SK-N-SH treated with all-trans-retinoic acid at 6 μM for 48 hours (cell line): Measurements from ENCODE around the gene LONRF2.

Experiments
- ARNTL ChIP-seq: fragments of 450-650 bp; formaldehyde crosslinking; IDR thresholded peaks from 2 replicates; pipeline ENCODE4 v1.5.0; 2020; ENCODE audit warnings: low read depth, mild to moderate bottlenecking, moderate library complexity, borderline replicate concordance
- ISL1 ChIP-seq: fragments of 250-450 bp; sonication (Bioruptor Pico); IDR thresholded peaks from 2 replicates; pipeline ENCODE4 v2.1.2; 2022; ENCODE audit warnings: mild to moderate bottlenecking, moderate library complexity
- SNAI2 ChIP-seq: fragments of 250-450 bp; sonication (Bioruptor Pico); IDR thresholded peaks from 2 replicates; pipeline ENCODE4 v1.5.0; 2020; ENCODE audit warnings: mild to moderate bottlenecking, moderate library complexity
- TF ChIP-seq, protein P1 (sequence below): fragments of 250-450 bp; sonication (Bioruptor Pico); IDR thresholded peaks from 2 replicates; pipeline ENCODE4 v1.5.1; 2020; ENCODE audit warnings: low read depth, mild to moderate bottlenecking, moderate library complexity
- TF ChIP-seq, protein P2 (sequence below): fragments of 250-450 bp; sonication (Bioruptor Pico); IDR thresholded peaks from 2 replicates; pipeline ENCODE4 v1.8.0; 2020; ENCODE audit warnings: mild to moderate bottlenecking, moderate library complexity, borderline replicate concordance

DNA sequence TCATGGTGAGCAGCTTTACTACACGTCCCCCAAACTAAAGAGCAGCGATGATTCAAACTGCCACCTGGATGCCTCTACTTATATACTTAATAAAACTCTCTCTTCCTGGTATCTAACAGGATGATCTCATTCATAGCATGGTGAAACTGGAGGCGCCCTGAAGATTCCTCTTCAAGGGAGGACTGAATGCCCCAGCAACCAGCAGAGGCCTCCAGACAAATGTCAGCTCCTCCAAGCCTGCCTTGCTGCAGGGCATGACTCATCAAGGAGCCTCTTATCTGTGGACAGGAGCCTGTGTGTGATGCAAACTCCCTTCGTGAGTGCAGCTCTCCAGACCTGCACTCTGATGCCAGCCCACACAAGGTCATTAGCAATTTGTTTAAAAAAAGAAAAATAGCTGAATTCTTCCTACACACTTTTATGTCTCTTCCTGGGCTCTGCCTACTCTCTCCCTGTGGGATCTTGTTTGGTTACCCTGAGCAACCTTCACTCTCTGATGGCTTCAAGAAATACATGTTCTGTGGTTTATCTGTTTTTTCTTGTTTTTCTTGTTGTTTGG lies 30.2 kb downstream of the LONRF2 start:
- TF ChIP-seq, protein P1, sequence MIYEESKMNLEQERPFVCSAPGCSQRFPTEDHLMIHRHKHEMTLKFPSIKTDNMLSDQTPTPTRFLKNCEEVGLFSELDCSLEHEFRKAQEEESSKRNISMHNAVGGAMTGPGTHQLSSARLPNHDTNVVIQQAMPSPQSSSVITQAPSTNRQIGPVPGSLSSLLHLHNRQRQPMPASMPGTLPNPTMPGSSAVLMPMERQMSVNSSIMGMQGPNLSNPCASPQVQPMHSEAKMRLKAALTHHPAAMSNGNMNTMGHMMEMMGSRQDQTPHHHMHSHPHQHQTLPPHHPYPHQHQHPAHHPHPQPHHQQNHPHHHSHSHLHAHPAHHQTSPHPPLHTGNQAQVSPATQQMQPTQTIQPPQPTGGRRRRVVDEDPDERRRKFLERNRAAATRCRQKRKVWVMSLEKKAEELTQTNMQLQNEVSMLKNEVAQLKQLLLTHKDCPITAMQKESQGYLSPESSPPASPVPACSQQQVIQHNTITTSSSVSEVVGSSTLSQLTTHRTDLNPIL (CRISPR knock-in tag), result peak; percentile 81
- TF ChIP-seq SNAI2 (CRISPR knock-in tag), result no peak; the same call in 1 of the 2 replicates
- TF ChIP-seq ARNTL (CRISPR knock-in tag), result 0 out of 2 replicates have a peak, but pooled peaks have one; percentile 32
- TF ChIP-seq, protein P2, sequence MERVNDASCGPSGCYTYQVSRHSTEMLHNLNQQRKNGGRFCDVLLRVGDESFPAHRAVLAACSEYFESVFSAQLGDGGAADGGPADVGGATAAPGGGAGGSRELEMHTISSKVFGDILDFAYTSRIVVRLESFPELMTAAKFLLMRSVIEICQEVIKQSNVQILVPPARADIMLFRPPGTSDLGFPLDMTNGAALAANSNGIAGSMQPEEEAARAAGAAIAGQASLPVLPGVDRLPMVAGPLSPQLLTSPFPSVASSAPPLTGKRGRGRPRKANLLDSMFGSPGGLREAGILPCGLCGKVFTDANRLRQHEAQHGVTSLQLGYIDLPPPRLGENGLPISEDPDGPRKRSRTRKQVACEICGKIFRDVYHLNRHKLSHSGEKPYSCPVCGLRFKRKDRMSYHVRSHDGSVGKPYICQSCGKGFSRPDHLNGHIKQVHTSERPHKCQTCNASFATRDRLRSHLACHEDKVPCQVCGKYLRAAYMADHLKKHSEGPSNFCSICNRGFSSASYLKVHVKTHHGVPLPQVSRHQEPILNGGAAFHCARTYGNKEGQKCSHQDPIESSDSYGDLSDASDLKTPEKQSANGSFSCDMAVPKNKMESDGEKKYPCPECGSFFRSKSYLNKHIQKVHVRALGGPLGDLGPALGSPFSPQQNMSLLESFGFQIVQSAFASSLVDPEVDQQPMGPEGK, result 0 out of 2 replicates have a peak, but pooled peaks have one; percentile 8
- peak; percentile 83 for TF ChIP-seq ISL1 (CRISPR knock-in tag)
